ENCODE measurements around the gene WARS2. TPM values are rescaled to one million over a fixed set of nuclear protein-coding genes. Genes with fewer than 3 reads are reported as not detected.

The WARS2 gene
- polyA plus RNA-seq, 1 experiment: 17.7 TPM

DNA sequence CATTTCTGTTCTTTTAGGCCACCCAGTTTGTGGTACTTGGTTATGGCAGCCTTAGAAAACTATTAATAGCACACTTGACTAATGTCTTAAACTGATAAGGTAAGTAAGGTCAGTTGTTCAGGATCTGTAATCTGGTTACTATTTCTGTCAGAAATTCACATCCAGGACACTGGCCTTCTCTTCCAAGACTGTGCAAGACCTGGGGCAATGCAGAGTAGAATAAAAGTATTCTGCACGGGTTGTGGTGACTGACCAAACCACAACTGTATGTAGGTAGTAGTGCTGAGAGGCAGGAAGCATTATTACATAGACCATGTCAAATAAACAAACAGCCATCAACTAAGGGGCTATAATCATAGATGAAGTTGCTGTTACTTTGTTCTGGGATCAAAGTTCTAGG is 46.7 kb downstream of the WARS2 start:
- TF ChIP-seq, protein P1, sequence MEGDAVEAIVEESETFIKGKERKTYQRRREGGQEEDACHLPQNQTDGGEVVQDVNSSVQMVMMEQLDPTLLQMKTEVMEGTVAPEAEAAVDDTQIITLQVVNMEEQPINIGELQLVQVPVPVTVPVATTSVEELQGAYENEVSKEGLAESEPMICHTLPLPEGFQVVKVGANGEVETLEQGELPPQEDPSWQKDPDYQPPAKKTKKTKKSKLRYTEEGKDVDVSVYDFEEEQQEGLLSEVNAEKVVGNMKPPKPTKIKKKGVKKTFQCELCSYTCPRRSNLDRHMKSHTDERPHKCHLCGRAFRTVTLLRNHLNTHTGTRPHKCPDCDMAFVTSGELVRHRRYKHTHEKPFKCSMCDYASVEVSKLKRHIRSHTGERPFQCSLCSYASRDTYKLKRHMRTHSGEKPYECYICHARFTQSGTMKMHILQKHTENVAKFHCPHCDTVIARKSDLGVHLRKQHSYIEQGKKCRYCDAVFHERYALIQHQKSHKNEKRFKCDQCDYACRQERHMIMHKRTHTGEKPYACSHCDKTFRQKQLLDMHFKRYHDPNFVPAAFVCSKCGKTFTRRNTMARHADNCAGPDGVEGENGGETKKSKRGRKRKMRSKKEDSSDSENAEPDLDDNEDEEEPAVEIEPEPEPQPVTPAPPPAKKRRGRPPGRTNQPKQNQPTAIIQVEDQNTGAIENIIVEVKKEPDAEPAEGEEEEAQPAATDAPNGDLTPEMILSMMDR (IDR thresholded peaks at IDR 0.05; ENCODE audit: insufficient read depth, low read depth, low read length): no peak
- ChIA-PET CTCF (interaction anchor here (1.4 to 1.5 kb wide), 2 partner anchors 9 to 12 kb away, joined by 4 to 5 read pairs; no protein-coding TSS in a partner anchor), POLR2A (no interaction called here)
- H3K36me3 ChIP-seq (ENCODE audit: control insufficient read depth, insufficient read depth, low read length): no peaks in the 10 kb centered on the region
- DNase-seq (ENCODE audit: low read depth): no peak
- H3K27me3 ChIP-seq (ENCODE audit: control insufficient read depth, insufficient read depth, low read length): no peaks in the 10 kb centered on the region
- H3K4me3 ChIP-seq (ENCODE audit: low read depth, low read length): no peak overlapping the region

DNA sequence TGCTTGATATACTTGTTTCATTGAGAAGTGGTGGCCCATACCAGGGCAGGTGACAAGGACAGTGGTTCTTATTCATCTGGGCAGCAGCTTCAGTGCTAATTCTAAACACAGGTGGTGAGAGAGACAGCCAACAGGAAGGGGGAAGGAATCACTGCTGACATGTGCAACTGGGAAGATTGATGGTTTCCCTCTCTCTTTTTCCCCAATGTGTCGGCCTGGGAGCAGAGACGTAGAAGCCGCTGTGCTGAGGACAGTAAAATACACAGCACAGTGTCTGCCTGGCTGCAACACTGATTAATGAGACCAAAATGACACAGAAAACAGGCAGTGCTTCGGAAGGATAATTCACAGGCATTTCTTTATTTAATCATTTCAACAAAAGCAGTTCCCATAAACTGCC is 48.8 kb downstream of the WARS2 start:
- TF ChIP-seq, protein P1 (IDR thresholded peaks at IDR 0.05; ENCODE audit: insufficient read depth, low read depth, low read length): no peak
- Histone ChIP-seq H3K27me3 (ENCODE audit: control insufficient read depth, insufficient read depth, low read length) (no peaks in the 10 kb centered on the region), H3K4me3 (ENCODE audit: low read depth, low read length) (no peak overlapping the region), H3K36me3 (ENCODE audit: control insufficient read depth, insufficient read depth, low read length) (no peaks in the 10 kb centered on the region)
- ChIA-PET POLR2A (interaction anchor here (0.6 kb wide), 1 partner anchor 36 kb away, joined by 3 read pairs; no protein-coding TSS in a partner anchor), CTCF (no interaction called here)
- DNase-seq (ENCODE audit: low read depth): no peak

DNA sequence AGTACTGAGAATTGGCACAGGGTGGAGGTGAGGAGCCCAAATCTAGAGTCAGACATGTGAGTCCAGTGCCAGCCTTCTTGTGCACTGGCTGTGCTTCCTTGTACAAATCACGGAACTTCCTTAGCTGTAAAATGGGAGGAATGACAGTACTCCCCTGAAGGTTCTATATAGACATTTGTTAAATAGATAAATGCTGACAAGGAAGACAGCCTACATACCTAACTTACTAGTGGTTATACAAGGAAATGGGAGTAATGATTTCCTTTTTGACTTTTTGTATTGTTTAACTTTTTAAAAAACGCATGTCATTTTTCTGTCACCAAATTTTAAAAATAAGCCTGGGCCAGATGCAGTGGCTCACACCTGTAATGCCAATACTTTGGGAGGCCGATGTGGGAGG is 50.2 kb downstream of the WARS2 start:
- DNase-seq (ENCODE audit: low read depth): no peak
- Histone ChIP-seq H3K27me3 (ENCODE audit: control insufficient read depth, insufficient read depth, low read length) (no peaks in the 10 kb centered on the region), H3K4me3 (ENCODE audit: low read depth, low read length) (no peak overlapping the region), H3K36me3 (ENCODE audit: control insufficient read depth, insufficient read depth, low read length) (no peaks in the 10 kb centered on the region)
- POLR2A ChIA-PET: no interaction called here
- TF ChIP-seq, protein P1 (IDR thresholded peaks at IDR 0.05; ENCODE audit: insufficient read depth, low read depth, low read length): no peak
- CTCF ChIA-PET: interaction anchor here (1.4 kb wide), 1 partner anchor 11 kb away, joined by 3 read pairs; no protein-coding TSS in a partner anchor

- no peaks in the 10 kb centered on the region for H3K36me3 ChIP-seq (ENCODE audit: control insufficient read depth, insufficient read depth, low read length)
- TF ChIP-seq, protein P1 (IDR thresholded peaks at IDR 0.05; ENCODE audit: insufficient read depth, low read depth, low read length): no peak
- CTCF ChIA-PET: no interaction called here
- DNase-seq (ENCODE audit: low read depth): no peak
- POLR2A ChIA-PET: no interaction called here
- no peaks in the 10 kb centered on the region for H3K27me3 ChIP-seq (ENCODE audit: control insufficient read depth, insufficient read depth, low read length)
- no peak overlapping the region for H3K4me3 ChIP-seq (ENCODE audit: low read depth, low read length)
These were observed 53.6 kb downstream of the WARS2 start for GRCh38 chr1:119086830-119087229.

- H3K36me3 ChIP-seq (ENCODE audit: control insufficient read depth, insufficient read depth, low read length): no peaks in the 10 kb centered on the region
- DNase-seq (ENCODE audit: low read depth): no peak
- TF ChIP-seq, protein P1 (IDR thresholded peaks at IDR 0.05; ENCODE audit: insufficient read depth, low read depth, low read length): no peak
- H3K27me3 ChIP-seq (ENCODE audit: control insufficient read depth, insufficient read depth, low read length): no peaks in the 10 kb centered on the region
- ChIA-PET POLR2A (no interaction called here), CTCF (interaction anchor here (1.8 kb wide), 1 partner anchor 10 kb away, joined by 5 read pairs; no protein-coding TSS in a partner anchor)
- no peak overlapping the region for H3K4me3 ChIP-seq (ENCODE audit: low read depth, low read length)
These were observed 55.7 kb downstream of the WARS2 start for GRCh38 chr1:119084798-119085197.
